ENCODE data around the gene SLC2A9. TPM values are rescaled to one million over a fixed set of nuclear protein-coding genes. Genes with fewer than 3 reads are reported as not detected.

SLC2A9 gene
- total and polyA plus RNA-seq, 2 of the 8 experiments (the other 6 are each of a cell fraction or from before 2014, with no cell fraction given): 0.20 to 0.26 TPM

GRCh38 chr4:10032625-10033024 is 11.3 kb upstream of the SLC2A9 start:
- Histone ChIP-seq H3K79me2 (ENCODE audit: control insufficient read depth in 1 of 2, insufficient read depth in 2 of 2, low read length in 2 of 2) (no peaks in the 10 kb centered on the region), H2BK120ac (replicated peaks; ENCODE audit: low read depth, low read length) (no peak overlapping the region), H3K9ac (replicated peaks in 1 of 4; ENCODE audit: extremely low read depth in 1 of 4, low read depth in 3 of 4, low read length in 3 of 4) (no peak overlapping the region), H4K91ac (replicated peaks; ENCODE audit: insufficient read length, low read length) (no peak overlapping the region), H2AK5ac (ENCODE audit: low read depth, low read length) (no peak overlapping the region), H2BK15ac (ENCODE audit: low read length) (no peak overlapping the region), H4K5ac (ENCODE audit: insufficient read length, low read depth, low read length) (no peak overlapping the region), H3K4me1 (replicated peaks in 1 of 4; ENCODE audit: control insufficient read depth in 3 of 4, insufficient read depth in 4 of 4, low read length in 3 of 4) (peaks cover 0 to 2% (median 0%) of the 10 kb centered on the region in 4 experiments; a peak in 1 of 7 replicates), H3K27ac (ENCODE audit: low read depth, low read length) (no peak overlapping the region), H3K14ac (ENCODE audit: insufficient read length) (no peak overlapping the region), H4K20me1 (replicated peaks in 1 of 2; ENCODE audit: control insufficient read depth in 1 of 2, insufficient read depth in 2 of 2, low read length in 2 of 2) (no peaks in the 10 kb centered on the region), H3K27me3 (replicated peaks in 1 of 4; ENCODE audit: control insufficient read depth in 3 of 4, extremely low read depth in 1 of 4, insufficient read depth in 3 of 4, low read length in 3 of 4) (no peaks in the 10 kb centered on the region; a peak in 1 of 7 replicates), H3K79me1 (ENCODE audit: low read depth, low read length) (no peaks in the 10 kb centered on the region), H2BK5ac (ENCODE audit: low read depth, low read length) (no peak overlapping the region), H3K18ac (ENCODE audit: extremely low read depth, low read length) (no peak overlapping the region), H3K56ac (replicated peaks; ENCODE audit: insufficient read length, low read depth, low read length) (no peak overlapping the region), H3K23ac (ENCODE audit: insufficient read length) (no peak overlapping the region), H2BK12ac (ENCODE audit: low read depth, low read length) (no peak overlapping the region), H3K4me3 (ENCODE audit: extremely low read depth in 1 of 4, insufficient read depth in 2 of 4, low read depth in 3 of 4, low read length in 4 of 4) (no peak overlapping the region), H3K4ac (replicated peaks; ENCODE audit: insufficient read length, low read depth, low read length) (no peak overlapping the region), H3K23me2 (ENCODE audit: low read depth, low read length) (no peaks in the 10 kb centered on the region), H3K36me3 (ENCODE audit: control insufficient read depth in 2 of 4, insufficient read depth in 4 of 4, low read length in 3 of 4) (no peaks in the 10 kb centered on the region), H2AFZ (ENCODE audit: low read length) (no peak overlapping the region), H3K9me3 (ENCODE audit: insufficient read depth in 2 of 2, low read depth in 1 of 2, low read length in 1 of 2) (no peaks in the 10 kb centered on the region), H3K4me2 (ENCODE audit: insufficient read depth in 1 of 2, low read depth in 2 of 2, low read length in 2 of 2) (no peak overlapping the region), H2BK20ac (ENCODE audit: low read length) (no peak overlapping the region), H4K8ac (ENCODE audit: extremely low read depth, insufficient read depth, low read length) (no peak overlapping the region)
- ChIA-PET CTCF (ENCODE audit: partially characterized antibody) (interaction anchor here (0.9 to 6.4 kb wide), 8 partner anchors 8 to 329 kb away, joined by 3 to 29 read pairs (median 4); no protein-coding TSS in a partner anchor), POLR2A (ENCODE audit: partially characterized antibody) (interaction anchor here (0.6 to 1.0 kb wide), 2 partner anchors 71 to 81 kb away, joined by 3 read pairs; no protein-coding TSS in a partner anchor)
- no peak for DNase-seq (ENCODE audit: low read depth in 1 of 2, low spot score in 2 of 2)
- no peak for FAIRE-seq
- 92% methylated on average over 6 of the region's 6 CpGs; no CpG with 5 or more reads in 1 of the 2 experiments for WGBS, 2 experiments (ENCODE audit: extremely low coverage in 1 of 2, insufficient coverage in 1 of 2, insufficient read length in 1 of 2, insufficient replicate concordance in 2 of 2, low coverage in 1 of 2, low lambda C conversion rate in 2 of 2, missing lambda C conversion rate in 1 of 2)
- TF ChIP-seq SIRT6 (IDR thresholded peaks at IDR 0.05; ENCODE audit: low read length): no peak
- TF ChIP-seq TAF7 (optimal IDR thresholded peaks at IDR 0.05; ENCODE audit: borderline replicate concordance, low read depth, low read length): no peak
- no peak for TF ChIP-seq RBBP5 (IDR thresholded peaks at IDR 0.05; ENCODE audit: borderline replicate concordance, low read depth, low read length)
- TF ChIP-seq SP4 (IDR thresholded peaks at IDR 0.05; ENCODE audit: low read length): no peak
- no peak for TF ChIP-seq GABPA (IDR thresholded peaks at IDR 0.05; ENCODE audit: borderline replicate concordance, insufficient read depth, low read length)
- TF ChIP-seq HDAC6 (IDR thresholded peaks at IDR 0.05; ENCODE audit: low read depth, low read length): no peak
- TF ChIP-seq BCL11A (IDR thresholded peaks at IDR 0.05; ENCODE audit: low read depth in 2 of 2, low read length in 2 of 2): no peak
- TF ChIP-seq USF2 (IDR thresholded peaks at IDR 0.05; ENCODE audit: low read length): no peak
- TF ChIP-seq CTBP2 (IDR thresholded peaks at IDR 0.05; ENCODE audit: borderline replicate concordance, insufficient read depth, insufficient read length, low read length): no peak
- TF ChIP-seq RFX5 (IDR thresholded peaks at IDR 0.05; ENCODE audit: borderline replicate concordance, low read depth, low read length): no peak
- TF ChIP-seq NRF1 (IDR thresholded peaks at IDR 0.05; ENCODE audit: low read depth, low read length): no peak
- no peak for TF ChIP-seq POLR2A (IDR thresholded peaks at IDR 0.05; ENCODE audit: control extremely low read depth in 1 of 2, low read depth in 2 of 2, low read length in 2 of 2)
- no peak for TF ChIP-seq CHD1 (IDR thresholded peaks at IDR 0.05; ENCODE audit: low read depth, low read length)
